Stimulated activated CD4-positive, alpha-beta T cell treated with anti-CD3 and anti-CD28 coated beads, TNF-alpha, amount 100 ng/mL, for 1 hour (primary cell): ENCODE results near the gene PTPRU.

Experiments
- DNase-seq, 3 donors: peaks; one replicate each; pipeline ENCODE4 v3.0.0-alpha.2; 2020; ENCODE audit warnings: low read depth in 3 of 3, low spot score in 1 of 3

PTPRU gene

DNA sequence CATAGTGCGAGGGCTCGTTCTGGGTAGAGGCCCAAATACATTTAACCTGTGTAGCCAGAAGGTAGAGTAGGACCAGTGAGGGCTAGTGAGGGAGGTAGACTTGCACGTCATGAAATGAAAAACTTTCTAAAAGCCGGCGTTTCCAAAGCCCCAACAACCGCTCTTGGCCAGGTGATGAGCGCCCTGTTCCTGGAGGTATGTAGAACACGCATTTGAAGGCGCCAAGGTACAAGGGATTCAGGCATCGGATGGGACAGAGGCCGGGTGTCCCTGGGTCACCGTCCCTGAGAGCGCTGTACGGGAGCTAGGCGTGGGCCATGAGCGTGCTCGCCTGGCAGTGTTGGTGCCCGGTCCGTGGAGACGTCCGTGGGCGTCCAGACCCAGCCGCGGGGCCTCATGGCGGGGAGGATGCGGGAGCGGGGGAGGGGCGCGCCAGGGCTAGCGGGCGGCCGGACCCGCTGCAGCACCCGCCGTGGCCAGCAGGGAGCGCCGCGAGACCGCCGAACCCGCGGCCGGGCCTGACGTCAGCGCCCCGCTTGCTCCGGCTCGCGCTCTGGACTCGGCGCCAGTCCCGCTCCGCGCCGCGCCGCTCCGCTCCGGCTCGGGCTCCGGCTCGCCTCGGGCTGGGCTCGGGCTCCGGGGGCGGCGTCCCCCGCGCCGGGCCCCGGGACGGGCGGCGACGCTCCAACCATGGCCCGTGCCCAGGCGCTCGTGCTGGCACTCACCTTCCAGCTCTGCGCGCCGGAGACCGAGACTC, at the start of gene PTPRU:
Gene PTPRU (plus strand): TSS at position 568 of the 757 bp plus-strand sequence. CDS start 123 bp downstream, at position 691.
- peak; percentile 24 to 88 (median 63) for DNase-seq

DNA sequence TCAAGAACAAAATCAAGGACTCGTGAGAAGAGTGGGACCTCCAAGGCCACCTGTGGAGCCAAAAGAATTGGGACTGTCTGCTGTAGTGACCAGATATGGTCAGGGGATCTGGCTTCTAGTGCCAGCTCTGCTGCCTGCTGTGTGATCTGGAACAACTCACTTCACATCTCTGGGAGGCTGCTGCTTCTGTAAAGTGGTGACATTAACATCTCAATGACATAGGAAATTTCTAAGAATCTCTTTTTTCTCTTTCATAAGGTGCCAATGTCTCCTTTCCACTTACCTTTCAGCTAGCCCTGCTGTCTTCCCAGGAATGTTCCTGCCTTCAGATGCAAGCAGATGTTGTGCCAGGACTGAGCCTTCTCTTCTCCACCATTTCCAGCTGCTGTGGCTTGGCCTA, 49.6 kb upstream of the PTPRU start:
- DNase-seq = no peak

DNA sequence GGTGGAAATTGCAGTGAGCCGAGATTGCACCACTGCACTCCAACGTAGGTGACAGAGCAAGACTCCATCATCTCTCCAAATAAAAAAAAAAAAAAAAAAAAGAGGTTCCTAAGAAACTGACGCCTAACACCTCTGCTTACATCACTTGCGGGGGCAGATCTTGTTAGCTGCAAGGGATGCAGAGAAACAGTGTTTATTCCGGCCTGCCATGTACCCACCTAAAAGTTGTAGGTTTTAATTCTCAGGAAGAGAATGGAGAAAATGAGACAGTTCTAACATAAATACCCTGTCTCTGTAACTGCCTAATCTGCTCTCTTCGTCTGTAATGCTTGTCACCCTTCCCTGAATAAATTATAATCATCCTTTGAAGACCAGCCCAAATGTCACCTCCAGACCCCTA, 45.6 kb upstream of the PTPRU start:
- no peak for DNase-seq

DNA sequence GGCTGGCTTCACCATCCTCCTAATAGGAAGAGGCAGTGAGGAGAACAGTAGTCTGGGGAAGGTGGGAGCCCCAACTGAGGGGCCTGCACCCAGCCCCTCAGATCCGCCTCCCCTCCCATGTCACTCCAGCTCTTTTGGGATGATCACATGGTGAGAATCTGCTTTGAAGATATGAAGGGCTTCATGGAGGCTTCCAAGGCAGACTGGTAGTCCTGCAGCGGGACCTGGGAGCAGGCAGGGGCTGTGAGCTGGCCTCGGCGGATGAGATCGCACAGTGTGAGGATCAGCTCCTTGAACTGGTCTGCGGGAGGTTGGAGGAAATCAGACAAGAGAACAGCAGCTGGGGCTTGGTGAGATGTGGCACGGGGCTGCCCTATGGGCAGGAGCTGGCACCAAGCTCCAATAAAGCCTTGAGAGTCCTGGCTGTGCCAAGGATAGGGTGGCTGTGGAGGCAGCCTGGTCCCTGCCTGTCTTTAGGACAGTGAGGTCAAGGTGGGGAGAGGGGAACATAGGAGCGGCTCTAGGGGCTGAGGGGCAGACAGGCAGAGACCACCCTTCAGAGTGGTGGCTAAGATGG, 42.4 kb upstream of the PTPRU start:
- no peak for DNase-seq

DNA sequence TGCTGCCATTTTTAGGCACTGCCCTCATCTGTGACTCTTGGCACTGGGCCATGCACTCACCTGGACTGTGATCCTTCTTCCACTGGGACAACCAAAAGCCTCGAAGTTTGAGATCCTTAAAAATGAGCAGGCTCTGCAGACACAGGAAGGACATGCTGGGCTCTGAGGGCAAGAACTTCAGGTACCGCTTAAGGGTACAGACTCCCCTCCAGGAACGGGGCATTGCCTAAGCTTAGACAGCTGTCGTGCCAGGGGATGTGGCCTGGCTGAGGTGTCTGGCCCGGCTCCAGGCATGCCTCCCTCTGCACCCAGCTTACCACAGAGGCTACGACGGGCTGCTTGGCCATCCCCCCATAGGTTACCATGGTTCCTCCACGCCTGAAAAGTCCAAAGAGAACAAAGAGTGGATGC, 40.4 kb upstream of the PTPRU start:
- no peak for DNase-seq

DNA sequence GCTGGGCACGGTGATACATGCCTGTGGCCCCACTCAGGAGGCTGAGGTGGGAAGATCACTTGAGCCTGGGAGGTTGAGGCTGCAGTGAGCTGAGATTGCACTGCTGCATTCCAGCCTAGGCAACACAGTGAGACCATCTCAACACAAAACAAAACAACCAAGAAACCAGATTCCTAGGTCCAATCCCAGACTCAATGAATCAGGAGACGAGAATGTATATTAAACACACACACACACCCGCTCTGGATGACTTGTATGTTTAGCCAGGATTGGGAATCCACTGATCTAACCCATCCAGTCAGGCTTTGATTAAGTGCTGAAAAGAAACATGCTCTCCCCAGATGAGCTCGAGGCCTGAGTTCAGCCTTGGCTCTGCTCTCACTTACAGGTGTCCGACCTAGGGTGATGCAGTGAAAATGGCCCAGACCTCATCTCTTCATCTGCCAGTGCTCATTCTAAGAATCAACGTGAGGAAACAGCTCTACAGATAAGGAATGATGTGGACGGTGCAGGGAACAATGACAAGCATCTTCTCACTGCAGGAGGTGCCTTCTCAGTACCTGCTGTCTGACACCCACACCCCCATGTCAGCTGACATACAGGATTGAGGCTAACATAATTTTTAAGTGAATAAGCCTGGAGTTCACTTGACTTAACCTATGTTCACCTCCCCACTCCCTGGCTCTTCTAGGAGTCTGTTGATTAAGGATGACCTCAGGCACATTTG, 39.3 kb upstream of the PTPRU start:
- DNase-seq = no peak

DNA sequence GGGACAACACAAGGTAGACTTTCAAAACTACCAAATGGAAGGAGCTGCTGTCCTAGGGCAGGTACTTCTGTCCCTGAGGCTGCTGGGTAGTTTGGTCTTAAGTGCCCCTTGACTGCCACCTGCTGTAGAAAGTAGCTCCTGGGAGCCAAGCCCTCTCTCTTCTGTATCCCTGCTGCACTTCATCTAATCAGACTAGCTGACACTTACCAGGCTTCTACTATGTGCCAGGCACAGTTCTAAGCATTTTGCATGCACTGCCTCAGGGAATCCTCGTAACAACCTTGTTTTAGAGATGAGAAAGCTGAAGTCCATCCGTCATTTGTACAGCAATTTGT, 38.8 kb upstream of the PTPRU start:
- DNase-seq = no peak

DNA sequence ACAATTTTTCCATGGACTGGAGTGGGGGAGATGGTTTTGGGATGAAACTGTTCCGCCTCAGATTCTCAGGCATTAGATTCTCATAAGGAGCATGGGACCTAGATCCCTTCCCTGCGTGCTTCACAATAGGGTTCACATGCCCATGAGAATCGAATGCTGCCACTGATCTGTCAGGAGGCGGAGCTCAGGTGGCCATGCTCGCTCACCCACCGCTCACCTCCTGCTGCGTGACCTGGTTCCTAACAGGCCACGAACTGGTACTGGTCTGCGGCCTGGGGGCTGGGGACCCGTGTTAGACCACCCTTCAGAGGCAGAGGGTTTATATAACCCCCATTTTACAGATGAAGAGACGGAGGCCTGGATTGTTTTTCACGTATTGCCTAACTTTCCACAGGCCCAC, 38.3 kb upstream of the PTPRU start:
- no peak for DNase-seq

DNA sequence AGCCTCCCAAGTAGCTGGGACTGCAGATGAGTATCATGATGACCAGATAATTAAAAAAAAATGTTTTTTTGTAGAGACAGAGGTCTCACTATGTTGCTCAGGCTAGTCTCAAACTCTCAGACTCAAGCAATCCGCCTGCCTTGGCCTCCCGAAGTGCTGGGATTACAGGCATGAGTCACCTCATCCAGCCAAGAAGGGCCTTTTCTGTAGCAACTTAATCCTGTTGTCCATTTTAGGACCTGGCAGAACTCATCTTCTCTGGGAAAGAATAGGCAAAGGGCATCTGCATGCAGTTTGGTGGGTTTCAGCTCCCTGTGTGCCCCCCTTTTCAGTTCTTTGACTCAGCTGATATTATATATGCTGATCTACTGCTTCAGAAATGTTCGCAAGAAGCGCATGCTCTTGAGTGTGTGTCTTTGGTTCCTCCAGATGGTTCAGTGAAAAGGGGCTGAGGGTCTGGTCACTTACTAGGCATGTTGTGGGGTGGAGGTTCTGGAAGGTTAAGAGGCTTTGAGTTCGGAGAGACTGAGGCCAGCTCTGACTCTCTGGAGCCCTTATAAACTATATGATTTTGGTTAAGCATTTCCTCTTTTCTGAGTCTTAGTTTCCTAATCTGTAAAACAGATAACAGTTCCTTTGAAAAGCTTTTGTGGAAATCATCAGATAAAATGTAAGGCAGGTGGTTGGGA, 35.3 kb upstream of the PTPRU start:
- no peak for DNase-seq

DNA sequence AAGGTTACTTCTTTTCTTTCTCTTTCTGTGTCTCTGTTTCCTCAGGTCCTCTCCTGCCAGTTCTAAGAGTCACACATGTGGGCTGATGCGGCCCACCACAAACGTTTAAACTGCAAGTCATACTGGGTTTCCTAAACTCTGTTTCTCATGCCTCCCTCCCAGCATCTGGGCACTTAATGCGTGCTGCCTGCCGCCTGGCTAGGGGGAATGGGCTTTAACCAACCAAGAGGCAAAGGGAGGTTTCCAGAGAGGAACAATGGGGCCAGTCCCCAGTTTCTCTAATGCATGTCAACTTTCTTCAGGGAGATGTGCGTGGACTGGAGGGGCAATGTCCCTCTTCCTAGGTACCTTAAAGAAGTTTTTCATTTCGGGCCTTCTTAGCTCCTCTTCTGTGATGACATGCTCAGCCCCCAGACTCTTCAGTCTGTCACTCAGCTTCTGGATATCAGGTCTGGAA, 34.7 kb upstream of the PTPRU start:
- DNase-seq = no peak

DNA sequence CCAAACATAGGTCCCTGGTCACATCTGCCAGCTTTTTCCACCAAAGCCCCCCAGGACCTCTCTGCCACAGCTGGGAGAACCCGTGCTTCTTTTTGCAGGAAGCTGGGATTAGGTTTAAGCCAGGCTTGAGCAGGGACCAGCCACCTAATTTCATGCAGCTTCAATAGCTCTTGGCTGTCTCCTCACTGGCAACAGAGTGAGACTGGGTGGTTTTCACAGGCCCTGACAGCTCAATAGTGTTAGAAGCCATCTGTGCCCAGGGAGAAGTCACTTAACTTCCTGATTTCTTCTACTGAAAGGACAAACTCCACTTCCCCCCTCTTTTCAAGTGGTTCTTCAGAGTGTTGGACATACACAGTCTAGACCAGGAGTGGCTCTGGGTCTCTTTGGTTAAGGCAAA, 34.3 kb upstream of the PTPRU start:
- DNase-seq = no peak

DNA sequence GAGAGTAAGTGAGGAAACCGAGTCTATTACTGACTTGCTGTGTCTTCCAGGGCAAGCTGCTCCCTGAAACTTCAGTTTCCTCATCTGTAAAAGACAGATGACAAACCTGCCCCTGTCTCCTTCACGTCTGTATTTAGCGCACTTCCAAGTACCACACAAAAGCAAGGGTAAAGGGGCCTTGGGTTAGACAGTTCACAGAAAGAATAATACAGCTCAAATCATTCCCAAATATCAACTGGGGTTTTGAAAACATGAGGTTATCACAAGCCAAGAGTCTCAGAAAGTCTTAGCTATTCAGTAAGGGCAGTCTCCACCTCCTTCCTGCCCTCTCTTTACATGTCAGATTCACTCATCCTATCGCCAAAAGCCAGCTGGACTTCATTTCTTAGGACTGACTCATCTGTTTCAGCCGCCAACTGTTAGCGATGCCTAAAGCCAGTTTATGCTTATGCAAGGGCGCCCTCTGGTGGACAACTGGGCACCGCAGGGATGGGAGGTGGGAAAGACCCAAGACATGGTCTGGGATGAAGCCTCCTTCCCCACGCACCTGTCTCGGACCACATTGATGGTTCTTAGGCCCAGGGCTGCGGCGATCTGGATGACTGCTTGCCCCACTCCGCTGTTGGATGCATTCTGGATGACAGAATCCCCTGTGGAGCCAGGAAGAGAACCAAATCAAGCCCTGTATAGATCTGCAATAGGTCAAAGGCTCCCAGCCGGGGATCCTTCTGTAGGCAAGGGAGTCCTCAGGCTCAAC, 33.6 kb upstream of the PTPRU start:
- DNase-seq = peak; percentile 71 to 89 (median 77)

DNA sequence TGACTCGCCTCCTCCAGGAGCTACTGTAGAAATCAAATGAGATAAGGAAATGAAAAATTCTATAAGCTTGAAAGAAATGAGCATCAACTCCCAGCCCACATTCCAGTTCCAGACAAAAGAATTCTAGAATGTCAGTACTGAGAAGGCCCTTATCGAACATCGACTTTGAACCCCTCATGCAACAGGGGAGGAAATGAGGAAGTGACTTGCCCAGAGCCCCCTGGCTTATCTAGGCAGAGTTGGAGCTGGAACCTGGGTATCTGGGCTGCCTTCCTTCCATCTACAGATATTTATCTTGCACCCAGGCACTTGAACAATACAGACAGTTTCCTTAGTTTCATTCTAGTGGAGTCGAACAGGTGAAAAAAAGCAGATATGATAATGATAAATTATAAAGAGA, 27.9 kb upstream of the PTPRU start:
- DNase-seq = no peak

DNA sequence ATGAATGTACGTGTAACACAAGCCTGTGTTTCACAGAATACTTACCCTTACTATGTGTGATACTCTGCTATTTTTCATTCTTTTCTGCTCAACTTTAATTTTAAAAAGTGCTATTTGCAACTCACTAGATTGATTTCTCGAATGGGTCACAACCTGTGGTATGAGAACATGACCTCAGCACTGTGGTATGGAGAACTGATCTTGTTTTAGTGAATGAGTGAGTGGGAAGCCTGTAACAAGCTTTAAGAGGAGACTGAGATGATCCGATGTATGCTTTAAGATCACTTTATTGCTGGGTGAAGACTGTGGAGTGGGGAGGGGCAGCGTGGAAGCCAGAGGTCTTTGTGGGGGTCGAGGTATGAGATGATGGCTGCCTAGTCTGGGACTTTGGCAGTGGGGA, 27.1 kb upstream of the PTPRU start:
- no peak for DNase-seq

DNA sequence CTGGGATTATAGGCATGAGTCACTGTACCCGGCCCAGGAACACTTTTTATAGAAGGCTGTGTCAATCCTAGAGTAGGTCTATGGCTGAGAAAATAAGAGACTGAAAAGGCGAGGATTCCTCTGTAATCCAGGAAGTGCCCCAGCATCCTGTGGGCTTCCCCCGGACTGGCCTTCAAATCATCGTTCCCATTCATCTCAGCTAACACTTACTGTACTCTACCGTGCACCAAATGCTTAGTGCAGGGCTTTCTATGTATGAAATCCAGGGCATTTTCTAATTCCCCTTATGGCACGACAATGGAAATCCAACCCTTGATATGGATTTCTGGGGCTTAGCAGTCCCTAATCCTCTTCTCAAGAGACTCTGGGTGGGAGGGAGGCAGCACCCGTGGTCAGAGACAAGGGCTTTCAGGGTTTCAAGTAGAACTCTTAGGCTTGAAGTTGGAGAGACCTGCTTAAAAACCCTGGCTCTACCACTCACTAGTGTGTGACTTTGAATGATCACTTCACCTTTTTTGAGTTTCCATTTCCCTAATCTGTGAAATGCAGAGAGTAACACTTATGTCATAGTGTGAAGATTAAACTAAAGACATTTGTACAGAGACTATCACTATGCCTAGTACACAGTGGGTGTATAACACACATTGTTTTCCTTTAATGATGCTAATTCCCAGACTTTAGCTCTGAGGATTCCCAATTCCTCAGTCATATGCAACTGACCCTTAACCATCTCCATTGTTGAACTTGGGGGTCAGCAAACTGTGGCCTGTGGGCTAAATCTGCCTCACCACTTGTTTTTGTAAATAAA, 25.8 kb upstream of the PTPRU start:
- no peak for DNase-seq

DNA sequence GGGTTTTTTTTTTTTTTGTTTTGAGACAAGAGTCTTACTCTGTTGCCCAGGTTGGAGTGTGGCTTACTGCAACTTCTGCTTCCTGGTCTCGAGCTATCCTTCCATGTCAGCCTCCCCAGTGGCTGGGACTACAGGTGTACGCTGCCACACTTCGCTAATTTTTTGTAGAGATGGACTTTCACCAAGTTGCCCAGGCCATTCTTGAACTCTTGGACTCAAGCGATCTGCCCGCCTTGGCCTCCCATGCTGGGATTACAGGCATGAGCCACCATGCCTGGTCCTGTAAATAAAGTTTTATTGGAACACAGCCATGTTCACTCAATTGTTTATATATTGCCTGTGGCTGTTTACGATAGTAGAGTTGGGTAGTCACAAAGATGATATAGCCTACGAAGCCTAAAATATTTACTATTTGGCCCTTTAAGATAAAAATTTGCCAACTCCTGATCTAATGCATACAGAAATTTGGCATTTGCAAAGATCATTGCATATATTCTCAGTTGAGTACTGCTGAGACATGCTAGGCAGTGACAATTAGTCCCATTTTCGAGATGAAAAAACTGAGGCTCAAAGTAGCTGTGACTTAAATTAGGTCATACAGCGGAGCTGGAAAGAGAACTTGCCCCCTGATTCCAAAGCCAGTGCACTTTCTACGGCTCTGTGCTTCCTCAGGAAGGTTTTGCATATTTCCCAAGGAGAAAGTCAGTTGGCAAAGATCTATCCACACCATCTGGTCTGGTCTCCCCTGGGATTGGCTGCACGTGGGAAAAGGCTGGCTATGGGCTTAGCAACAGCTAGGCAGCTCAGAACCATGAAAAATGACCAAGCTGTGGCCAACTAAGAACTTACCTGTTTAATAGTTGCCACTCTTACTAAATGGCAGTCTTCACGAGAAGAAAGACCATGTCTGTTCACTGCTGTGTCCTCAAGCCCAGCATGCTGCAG, 25.0 kb upstream of the PTPRU start:
- DNase-seq = no peak

DNA sequence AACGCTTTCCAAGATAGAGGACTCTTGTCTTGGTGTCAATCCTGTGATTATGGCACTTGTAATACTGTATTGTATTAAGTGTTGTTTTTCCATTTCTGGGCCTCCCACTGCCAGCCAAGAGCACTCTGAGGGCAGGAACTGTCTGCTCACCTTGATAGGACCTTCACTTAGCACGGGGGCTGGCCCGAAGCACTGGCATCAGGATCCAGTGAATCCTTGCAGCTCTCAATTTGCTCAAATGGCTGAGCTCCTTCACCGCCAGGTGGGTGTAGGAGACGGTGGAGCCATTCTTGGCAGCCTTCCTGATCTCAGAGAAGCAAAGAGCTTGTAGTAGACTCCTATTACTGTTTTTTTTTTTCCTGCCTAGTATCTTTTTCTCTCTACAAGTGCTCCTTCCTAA, 23.3 kb upstream of the PTPRU start:
- DNase-seq = no peak

DNA sequence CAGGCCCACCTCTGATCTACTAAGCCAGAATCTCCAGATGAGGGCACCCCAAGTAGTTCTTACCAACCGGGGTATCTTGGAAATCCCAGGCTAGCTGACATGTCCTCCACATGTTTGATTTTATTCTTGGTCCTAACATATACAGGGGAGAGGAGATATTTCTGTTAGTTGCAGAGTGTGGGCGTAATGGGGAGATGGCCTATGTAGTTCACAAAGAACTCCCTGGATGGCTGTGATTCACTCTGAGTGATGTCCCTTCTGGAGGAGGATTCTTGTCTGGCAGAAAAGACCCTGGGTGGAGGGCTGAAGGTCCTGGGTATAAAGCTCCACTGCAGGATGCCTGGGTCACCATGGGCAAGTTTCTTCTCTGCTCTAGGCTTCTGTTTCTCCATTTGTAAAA, 18.7 kb upstream of the PTPRU start:
- DNase-seq = no peak

DNA sequence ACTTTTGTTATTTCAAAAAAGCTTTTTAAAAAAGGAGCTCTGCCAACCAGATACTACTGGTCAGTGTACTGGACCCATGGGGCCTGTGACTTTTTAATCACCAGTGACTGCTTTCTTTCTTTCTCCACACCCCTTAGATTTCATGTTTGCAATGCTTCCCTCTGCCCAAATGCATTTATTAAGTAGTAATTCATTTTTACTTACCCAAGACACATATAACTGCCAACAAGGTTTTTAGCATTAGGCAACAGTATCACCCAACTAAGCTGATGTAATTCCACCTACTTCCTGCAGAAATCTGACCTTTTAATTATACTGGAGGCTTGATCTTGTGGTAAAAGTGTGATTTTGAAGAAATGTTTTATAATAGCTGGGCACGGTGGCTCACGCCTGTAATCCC, 18.1 kb upstream of the PTPRU start:
- no peak for DNase-seq
